T-cell (primary cell): Measurements from ENCODE around the gene ZNF598. TPM values are rescaled to one million over a fixed set of nuclear protein-coding genes. Genes with fewer than 3 reads are reported as not detected.

Experiments used
- ATAC-seq, 4 experiments: fragments of 200-7000 bp in 3 of 4; fragments of 150-1000 bp in 1 of 4; cut with Tn5 transposase; replicated peaks in 1 of 4; 1 replicate in 3 of 4; 2 replicates in 1 of 4; pipeline ENCODE4 v1.10.0; 2021; ENCODE audit warnings: moderate library complexity in 3 of 4, mild to moderate bottlenecking in 2 of 4, moderate number of reproducible peaks in 1 of 4
- CTCF ChIA-PET, 2 donors: fragments of 300-600 bp; sonication (Branson Sonifier 250); formaldehyde crosslinking; loops; one replicate each; lab custom pipeline; 2022; ENCODE audit warnings: antibody characterized with exemption in 2 of 2; lab: Charles Lee
- POLR2A ChIA-PET, 2 donors: fragments of 300-600 bp; sonication (Branson Sonifier 250); formaldehyde crosslinking; loops; one replicate each; lab custom pipeline; 2022; ENCODE audit warnings: antibody characterized with exemption in 2 of 2; lab: Charles Lee
- DNase-seq, 35 experiments: peaks; one replicate each; pipeline versions ENCODE4 v3.0.0 to v3.0.0-alpha.2; 2013 to 2023
- H3K27ac ChIP-seq: one replicate; pipeline ENCODE4 v1.5.1; 2013; ENCODE audit warnings: low read length
- H3K27me3 ChIP-seq, 2 experiments: replicated peaks in 1 of 2; 1 replicate in 1 of 2; 2 replicates in 1 of 2; pipeline versions ENCODE4 v1.6.1 to v1.7.0; 2013; ENCODE audit warnings: low read length in 1 of 2, mixed read lengths in 1 of 2; ENCODE audit not compliant: control insufficient read depth in 2 of 2, insufficient read depth in 2 of 2; ENCODE audit errors: extremely low read depth in 1 of 2
- H3K36me3 ChIP-seq, 2 donors: 1 replicate in 1 of 2; 2 replicates in 1 of 2; pipeline versions ENCODE4 v1.6.1 to v1.7.0; 2013; ENCODE audit warnings: low read length in 1 of 2; ENCODE audit not compliant: control insufficient read depth in 2 of 2, insufficient read depth in 1 of 2; ENCODE audit errors: extremely low read depth in 1 of 2
- H3K4me1 ChIP-seq, 2 experiments: 1 replicate in 1 of 2; 2 replicates in 1 of 2; pipeline versions ENCODE4 v1.6.1 to v1.7.0; 2013; ENCODE audit warnings: low read length in 2 of 2, mixed read lengths in 1 of 2; ENCODE audit not compliant: insufficient read depth in 2 of 2, control insufficient read depth in 1 of 2; ENCODE audit errors: extremely low read depth in 1 of 2
- H3K4me3 ChIP-seq, 2 donors: 1 replicate in 1 of 2; 2 replicates in 1 of 2; pipeline versions ENCODE4 v1.5.1 to v1.7.0; 2013; ENCODE audit warnings: mild to moderate bottlenecking in 2 of 2, low read length in 1 of 2, moderate library complexity in 1 of 2; ENCODE audit not compliant: control insufficient read depth in 1 of 2; ENCODE audit errors: extremely low read depth in 1 of 2
- H3K9me3 ChIP-seq: 2 replicates; pipeline ENCODE4 v1.7.0; 2013
- H3K27ac Mint-ChIP-seq, 2 donors: one replicate each; pipeline ENCODE4 v1.8.0; 2020 to 2021; ENCODE audit warnings: mild to moderate bottlenecking in 2 of 2, mixed read lengths in 2 of 2
- H3K27me3 Mint-ChIP-seq, 2 donors: one replicate each; pipeline ENCODE4 v1.8.0; 2021 to 2022; ENCODE audit warnings: mixed read lengths in 2 of 2
- H3K36me3 Mint-ChIP-seq: one replicate; pipeline ENCODE4 v1.8.0; 2021; ENCODE audit warnings: mixed read lengths
- H3K4me1 Mint-ChIP-seq, 3 donors: one replicate each; pipeline ENCODE4 v1.8.0; 2020 to 2022; ENCODE audit warnings: mixed read lengths in 3 of 3, mild to moderate bottlenecking in 1 of 3
- H3K4me3 Mint-ChIP-seq, 3 donors: one replicate each; pipeline ENCODE4 v1.8.0; 2020 to 2022; ENCODE audit warnings: mild to moderate bottlenecking in 3 of 3, mixed read lengths in 3 of 3, moderate library complexity in 3 of 3
- H3K9me3 Mint-ChIP-seq, 3 donors: one replicate each; pipeline ENCODE4 v1.8.0; 2020 to 2022; ENCODE audit warnings: mixed read lengths in 3 of 3
- whole genome bisulfite sequencing: methylation state at CpG from one replicate; pipeline ENCODE4 v1.1.5; 2013; ENCODE audit warnings: missing lambda C conversion rate; ENCODE audit not compliant: insufficient coverage; 5-methylcytosine and 5-hydroxymethylcytosine counted together
- total RNA-seq, 35 experiments: library from RNA in 6 of 35; stranded (reverse) in 6 of 35; fragments of 120-200 nt in 1 of 35; gene quantifications; one replicate each; pipeline versions ENCODE4 v1.2.1 to v1.2.4 and lab custom pipeline; 2013 to 2026

ZNF598 gene
- total RNA-seq, 5 donors from 2014 or later (not counting 1 experiment from before 2014, with no cell fraction given), result 44.3 to 73.7 (median 68.8) TPM

DNA sequence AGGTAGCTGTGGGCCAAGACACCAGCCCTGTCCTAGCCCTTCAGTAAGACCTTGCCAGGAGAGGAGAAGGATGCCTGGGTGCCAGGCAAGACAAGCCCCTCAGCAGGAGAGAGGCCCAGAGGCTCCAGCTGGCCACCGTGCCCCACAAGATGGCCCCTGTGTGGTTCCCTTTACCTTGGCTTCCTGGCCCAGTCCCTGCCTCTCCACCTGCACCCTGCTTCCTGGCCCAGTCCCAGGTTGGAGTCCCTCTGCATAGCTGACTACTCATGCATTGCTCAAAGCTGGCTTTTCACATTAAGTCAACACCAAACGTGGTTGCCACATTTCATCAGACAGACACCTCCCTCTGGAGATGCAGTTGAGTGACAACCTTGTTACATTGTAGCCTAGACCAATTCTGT, 15.9 kb downstream of the ZNF598 start:
- Mint-ChIP-seq H3K4me1 (peaks cover 5 to 25% (median 17%) of the 10 kb centered on the region in 3 donors), H3K4me3 (peak overlapping the region in 2 of 3 donors; percentile 21 to 29), H3K27me3 (peaks cover 2 to 8% of the 10 kb centered on the region in 2 donors), H3K36me3 (peaks cover 6% of the 10 kb centered on the region), H3K27ac (peak overlapping the region; percentile 48 to 84), H3K9me3 (no peaks in the 10 kb centered on the region)
- CTCF ChIA-PET, result no interaction called here
- Histone ChIP-seq H3K4me3 (no peak overlapping the region), H3K36me3 (peaks cover 2 to 15% of the 10 kb centered on the region in 2 donors), H3K27ac (peak overlapping the region; percentile 57), H3K4me1 (peaks cover 16 to 30% of the 10 kb centered on the region in 2 experiments), H3K27me3 (peaks cover 2 to 25% of the 10 kb centered on the region in 2 experiments), H3K9me3 (no peaks in the 10 kb centered on the region)
- POLR2A ChIA-PET, result no interaction called here
- WGBS, result 83% methylated on average over 1 of the region's 2 CpGs
- no peak for ATAC-seq
- DNase-seq, result peak in 1 of 35 experiments; percentile 50

DNA sequence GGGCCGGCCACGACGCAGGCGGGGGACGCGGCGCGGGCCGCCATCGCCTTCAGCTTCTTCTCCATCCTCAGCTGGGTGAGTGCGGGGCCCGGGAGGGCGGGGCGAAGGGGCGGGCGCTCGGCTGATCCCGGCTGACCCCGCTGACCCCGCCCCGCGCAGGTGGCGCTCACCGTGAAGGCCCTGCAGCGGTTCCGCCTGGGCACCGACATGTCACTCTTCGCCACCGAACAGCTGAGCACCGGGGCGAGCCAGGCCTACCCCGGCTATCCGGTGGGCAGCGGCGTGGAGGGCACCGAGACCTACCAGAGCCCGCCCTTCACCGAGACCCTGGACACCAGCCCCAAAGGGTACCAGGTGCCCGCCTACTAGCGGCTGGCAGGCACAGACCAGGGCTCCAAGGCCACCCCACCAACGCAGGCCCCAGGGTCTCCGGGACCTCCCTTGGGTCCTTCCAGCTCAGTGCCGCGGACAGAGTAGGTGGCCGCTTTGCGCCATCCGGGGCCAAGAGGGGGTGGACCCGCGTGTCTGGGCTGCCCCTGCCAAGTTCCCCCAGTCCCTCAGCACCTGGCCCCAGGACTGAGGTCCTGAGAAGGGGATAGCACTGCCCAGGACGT, 16.8 kb downstream of the ZNF598 start:
- Histone ChIP-seq H3K4me3 (no peak overlapping the region), H3K36me3 (peaks cover 2 to 6% of the 10 kb centered on the region in 2 donors), H3K9me3 (no peaks in the 10 kb centered on the region), H3K27me3 (peaks cover 3 to 33% of the 10 kb centered on the region in 2 experiments), H3K4me1 (peaks cover 16 to 30% of the 10 kb centered on the region in 2 experiments), H3K27ac (peak overlapping the region; percentile 57)
- H3K36me3 Mint-ChIP-seq, result peaks cover 3% of the 10 kb centered on the region
- peaks cover 7 to 28% (median 19%) of the 10 kb centered on the region in 3 donors for H3K4me1 Mint-ChIP-seq
- H3K27me3 Mint-ChIP-seq, result peaks cover 5 to 14% of the 10 kb centered on the region in 2 donors
- no peak overlapping the region for H3K27ac Mint-ChIP-seq
- POLR2A ChIA-PET, result interaction anchor here in 1 of 2 donors (0.7 to 1.4 kb wide), 3 partner anchors 9 to 159 kb away, joined by 3 to 9 read pairs (median 3); partner anchors contain the start of gene RPS2
- no peak overlapping the region for H3K4me3 Mint-ChIP-seq
- DNase-seq (peak in 1 of 35 experiments; percentile 25), ATAC-seq (no peak)
- WGBS, result 65% methylated on average over 50 of the region's 50 CpGs
- CTCF ChIA-PET, result interaction anchor here in 1 of 2 donors (0.5 to 1.1 kb wide), 4 partner anchors 11 to 163 kb away, joined by 3 read pairs; partner anchors contain the start of genes RPS2 and TRAF7
- H3K9me3 Mint-ChIP-seq, result no peaks in the 10 kb centered on the region

DNA sequence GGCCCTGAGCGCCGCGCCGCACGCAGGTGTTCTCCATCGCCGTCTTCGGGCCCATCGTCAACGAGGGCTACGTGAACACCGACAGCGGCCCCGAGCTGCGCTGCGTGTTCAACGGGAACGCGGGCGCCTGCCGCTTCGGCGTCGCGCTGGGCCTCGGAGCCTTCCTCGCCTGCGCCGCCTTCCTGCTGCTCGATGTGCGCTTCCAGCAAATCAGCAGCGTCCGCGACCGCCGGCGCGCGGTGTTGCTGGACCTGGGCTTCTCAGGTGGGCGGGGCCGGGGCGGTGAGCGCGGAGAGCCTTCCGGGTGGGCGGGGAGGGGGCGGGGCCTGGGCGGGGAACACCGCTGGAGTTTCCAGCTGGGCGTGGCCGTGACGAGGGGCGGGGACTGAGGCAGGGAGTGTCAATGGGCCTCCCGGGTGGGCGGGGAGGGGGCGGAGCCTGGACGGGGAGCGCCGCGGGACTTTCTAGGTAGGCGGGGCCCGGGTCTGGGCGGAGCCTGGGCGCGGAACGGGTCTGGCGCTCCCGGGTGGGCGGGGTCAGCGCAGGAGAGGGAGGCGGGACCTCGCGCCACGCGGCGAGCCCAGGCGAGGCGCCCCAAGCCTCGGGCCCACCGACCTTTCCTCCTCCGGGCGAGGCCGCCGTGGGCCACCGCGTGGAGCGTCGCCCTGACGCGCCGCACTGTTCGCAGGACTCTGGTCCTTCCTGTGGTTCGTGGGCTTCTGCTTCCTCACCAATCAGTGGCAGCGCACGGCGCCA, 17.5 kb downstream of the ZNF598 start:
- H3K27ac Mint-ChIP-seq, result peak overlapping the region in 1 of 2 donors; percentile 12
- no peaks in the 10 kb centered on the region for H3K9me3 ChIP-seq
- peaks cover under 1 to 2% of the 10 kb centered on the region in 2 donors for H3K36me3 ChIP-seq
- H3K27me3 Mint-ChIP-seq, result peaks cover 5 to 14% of the 10 kb centered on the region in 2 donors
- peaks cover 3 to 35% of the 10 kb centered on the region in 2 experiments for H3K27me3 ChIP-seq
- peak overlapping the region; percentile 73 to 77 (median 75) for H3K4me3 Mint-ChIP-seq
- peaks cover 16 to 30% of the 10 kb centered on the region in 2 experiments for H3K4me1 ChIP-seq
- peak; percentile 79 to 89 (median 83) for ATAC-seq
- peak overlapping the region; percentile 35 to 52 for H3K4me3 ChIP-seq
- ChIA-PET POLR2A (interaction anchor here in 1 of 2 donors (0.6 to 1.4 kb wide), 5 partner anchors 10 to 230 kb away, joined by 3 to 9 read pairs (median 3); partner anchors contain the start of gene RPS2), CTCF (interaction anchor here in 1 of 2 donors (0.5 to 1.1 kb wide), 4 partner anchors 12 to 163 kb away, joined by 3 read pairs; partner anchors contain the start of genes RPS2 and TRAF7)
- peaks cover 7 to 28% (median 19%) of the 10 kb centered on the region in 3 donors for H3K4me1 Mint-ChIP-seq
- WGBS, result 6% methylated on average over 73 of the region's 96 CpGs
- peak; percentile 90 to 99 (median 97) for DNase-seq
- no peaks in the 10 kb centered on the region for H3K9me3 Mint-ChIP-seq
- H3K27ac ChIP-seq, result peak overlapping the region; percentile 68
- peaks cover under 1% of the 10 kb centered on the region for H3K36me3 Mint-ChIP-seq

DNA sequence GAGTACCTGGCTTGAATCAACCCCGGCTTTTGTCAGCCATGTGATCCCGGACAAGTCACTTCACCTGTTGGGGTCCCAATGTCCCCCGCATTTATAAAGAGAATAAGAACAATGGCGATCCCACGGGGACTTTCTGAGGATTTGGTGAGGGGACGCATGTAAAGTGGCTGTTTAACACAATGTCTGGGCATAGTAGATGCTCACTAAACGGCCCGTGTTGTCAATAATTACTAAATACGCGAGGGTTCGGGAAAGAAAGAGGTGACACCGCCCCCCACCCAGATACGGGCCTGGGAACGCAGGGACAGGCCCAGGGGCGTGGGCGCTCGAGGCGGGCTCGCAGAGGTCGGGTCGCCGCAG, 18.1 kb downstream of the ZNF598 start:
- Histone ChIP-seq H3K36me3 (no peaks in the 10 kb centered on the region), H3K27me3 (peaks cover 3 to 35% of the 10 kb centered on the region in 2 experiments), H3K4me1 (peaks cover 16 to 30% of the 10 kb centered on the region in 2 experiments), H3K27ac (peak overlapping the region; percentile 68), H3K9me3 (no peaks in the 10 kb centered on the region), H3K4me3 (peak overlapping the region; percentile 35 to 52)
- Mint-ChIP-seq H3K36me3 (peaks cover 1% of the 10 kb centered on the region), H3K9me3 (no peaks in the 10 kb centered on the region), H3K27ac (peak overlapping the region; percentile 12 to 57), H3K27me3 (peaks cover 5 to 14% of the 10 kb centered on the region in 2 donors), H3K4me3 (peak overlapping the region; percentile 73 to 77 (median 75)), H3K4me1 (peaks cover 7 to 29% (median 19%) of the 10 kb centered on the region in 3 donors)
- 10% methylated on average over 20 of the region's 22 CpGs for WGBS
- ATAC-seq, result no peak
- POLR2A ChIA-PET, result interaction anchor here in 1 of 2 donors (0.6 to 1.4 kb wide), 4 partner anchors 21 to 230 kb away, joined by 3 to 9 read pairs (median 4); partner anchors contain the start of gene RPS2
- CTCF ChIA-PET, result interaction anchor here in 1 of 2 donors (1.1 kb wide), 1 partner anchor 27 kb away, joined by 3 read pairs; the partner anchor contains the start of gene RPS2
- no peak for DNase-seq

DNA sequence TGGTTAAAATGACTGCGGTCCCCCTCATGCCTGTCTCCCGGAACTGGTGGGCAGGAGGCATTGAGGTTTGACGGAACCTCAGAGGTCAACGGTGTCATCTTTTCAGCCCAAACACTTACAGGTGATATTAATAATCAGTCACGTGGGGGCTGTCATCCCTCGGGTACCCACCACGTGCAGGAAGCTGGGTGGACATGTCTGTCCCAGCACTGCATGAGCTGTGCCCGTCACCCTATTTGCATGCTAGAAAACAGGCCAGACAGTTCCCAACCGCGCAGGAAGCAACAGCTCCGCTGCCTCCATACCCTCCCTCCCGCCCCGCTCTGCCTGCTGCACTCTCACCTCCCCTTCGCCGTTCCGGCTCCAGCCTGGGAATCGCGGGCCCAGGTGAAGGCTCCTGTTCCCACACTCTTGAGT, 18.5 kb downstream of the ZNF598 start:
- H3K4me1 Mint-ChIP-seq, result peaks cover 7 to 30% (median 19%) of the 10 kb centered on the region in 3 donors
- peak in 25 of 35 experiments; percentile 15 to 75 (median 46) for DNase-seq
- H3K9me3 Mint-ChIP-seq, result no peaks in the 10 kb centered on the region
- Histone ChIP-seq H3K9me3 (no peaks in the 10 kb centered on the region), H3K36me3 (peaks cover 0 to 3% of the 10 kb centered on the region in 2 donors), H3K4me1 (peaks cover 16 to 30% of the 10 kb centered on the region in 2 experiments), H3K4me3 (peak overlapping the region; percentile 52 to 58), H3K27me3 (peaks cover 3 to 35% of the 10 kb centered on the region in 2 experiments), H3K27ac (peak overlapping the region; percentile 68)
- peak overlapping the region; percentile 12 to 57 for H3K27ac Mint-ChIP-seq
- peak; percentile 21 to 38 (median 30) for ATAC-seq
- peaks cover 5 to 14% of the 10 kb centered on the region in 2 donors for H3K27me3 Mint-ChIP-seq
- POLR2A ChIA-PET, result interaction anchor here in 1 of 2 donors (0.9 kb wide), 1 partner anchor 20 kb away, joined by 3 read pairs; no protein-coding TSS in a partner anchor
- H3K36me3 Mint-ChIP-seq, result peaks cover 5% of the 10 kb centered on the region
- WGBS, result under 1% methylated on average over 18 of the region's 18 CpGs
- CTCF ChIA-PET, result no interaction called here
- H3K4me3 Mint-ChIP-seq, result peak overlapping the region; percentile 73 to 77 (median 75)
